ENCODE results near the gene ASIC5.
"Not testable (repeated sequence)": the region's sequence is repeated elsewhere in the genome, so short reads cannot be mapped to it uniquely, and the experiment has no call there.

Gene ASIC5

GRCh38 chr4:155901013-155901412 is 34.9 kb upstream of the ASIC5 start:
- H3K4me3 ChIP-seq (ENCODE audit: low read length in 2 of 2), result no peak overlapping the region
- no peaks in the 10 kb centered on the region for H3K27me3 ChIP-seq (ENCODE audit: control insufficient read depth in 2 of 2, insufficient read depth in 2 of 2, low read length in 2 of 2)
- H3K36me3 ChIP-seq (ENCODE audit: control insufficient read depth in 2 of 2, insufficient read depth in 2 of 2, low read length in 2 of 2), result no peaks in the 10 kb centered on the region
- no peak overlapping the region for H3K27ac ChIP-seq (ENCODE audit: low read depth in 2 of 2, low read length in 2 of 2)
- H3K9me3 ChIP-seq (ENCODE audit: control insufficient read depth in 2 of 2, low read length in 2 of 2), result no peaks in the 10 kb centered on the region
- H3K9ac ChIP-seq (ENCODE audit: low read depth in 1 of 2, low read length in 2 of 2), result no peak overlapping the region
- no peaks in the 10 kb centered on the region for H3K4me1 ChIP-seq (ENCODE audit: control insufficient read depth in 2 of 2, insufficient read depth in 2 of 2, low read length in 2 of 2)

- Histone ChIP-seq H3K9me3 (ENCODE audit: control insufficient read depth in 2 of 2, low read length in 2 of 2) (no peaks in the 10 kb centered on the region), H3K27me3 (ENCODE audit: control insufficient read depth in 2 of 2, insufficient read depth in 2 of 2, low read length in 2 of 2) (no peaks in the 10 kb centered on the region), H3K4me1 (ENCODE audit: control insufficient read depth in 2 of 2, insufficient read depth in 2 of 2, low read length in 2 of 2) (no peaks in the 10 kb centered on the region), H3K36me3 (ENCODE audit: control insufficient read depth in 2 of 2, insufficient read depth in 2 of 2, low read length in 2 of 2) (no peaks in the 10 kb centered on the region), H3K4me3 (ENCODE audit: low read length in 2 of 2) (no peak overlapping the region), H3K9ac (ENCODE audit: low read depth in 1 of 2, low read length in 2 of 2) (no peak overlapping the region), H3K27ac (ENCODE audit: low read depth in 2 of 2, low read length in 2 of 2) (no peak overlapping the region)
Observed at GRCh38 chr4:155900381-155900780, 34.3 kb upstream of the ASIC5 start.

GRCh38 chr4:155899891-155900290 is 33.8 kb upstream of the ASIC5 start:
- no peak overlapping the region for H3K4me3 ChIP-seq (ENCODE audit: low read length in 2 of 2)
- no peak overlapping the region for H3K27ac ChIP-seq (ENCODE audit: low read depth in 2 of 2, low read length in 2 of 2)
- no peaks in the 10 kb centered on the region for H3K4me1 ChIP-seq (ENCODE audit: control insufficient read depth in 2 of 2, insufficient read depth in 2 of 2, low read length in 2 of 2)
- H3K27me3 ChIP-seq (ENCODE audit: control insufficient read depth in 2 of 2, insufficient read depth in 2 of 2, low read length in 2 of 2), result no peaks in the 10 kb centered on the region
- no peaks in the 10 kb centered on the region for H3K36me3 ChIP-seq (ENCODE audit: control insufficient read depth in 2 of 2, insufficient read depth in 2 of 2, low read length in 2 of 2)
- H3K9ac ChIP-seq (ENCODE audit: low read depth in 1 of 2, low read length in 2 of 2), result no peak overlapping the region
- H3K9me3 ChIP-seq (ENCODE audit: control insufficient read depth in 2 of 2, low read length in 2 of 2), result no peaks in the 10 kb centered on the region

GRCh38 chr4:155898371-155898770 is 32.3 kb upstream of the ASIC5 start:
- not testable (repeated sequence) for H3K9ac ChIP-seq (ENCODE audit: low read depth in 1 of 2, low read length in 2 of 2); H3K36me3 ChIP-seq (ENCODE audit: control insufficient read depth in 2 of 2, insufficient read depth in 2 of 2, low read length in 2 of 2); H3K9me3 ChIP-seq (ENCODE audit: control insufficient read depth in 2 of 2, low read length in 2 of 2); H3K27ac ChIP-seq (ENCODE audit: low read depth in 2 of 2, low read length in 2 of 2); H3K4me3 ChIP-seq (ENCODE audit: low read length in 2 of 2); H3K27me3 ChIP-seq (ENCODE audit: control insufficient read depth in 2 of 2, insufficient read depth in 2 of 2, low read length in 2 of 2); H3K4me1 ChIP-seq (ENCODE audit: control insufficient read depth in 2 of 2, insufficient read depth in 2 of 2, low read length in 2 of 2)

GRCh38 chr4:155891058-155891457 is 25.0 kb upstream of the ASIC5 start:
- no peaks in the 10 kb centered on the region for H3K36me3 ChIP-seq (ENCODE audit: control insufficient read depth in 2 of 2, insufficient read depth in 2 of 2, low read length in 2 of 2)
- no peaks in the 10 kb centered on the region for H3K27me3 ChIP-seq (ENCODE audit: control insufficient read depth in 2 of 2, insufficient read depth in 2 of 2, low read length in 2 of 2)
- no peaks in the 10 kb centered on the region for H3K9me3 ChIP-seq (ENCODE audit: control insufficient read depth in 2 of 2, low read length in 2 of 2)
- no peak overlapping the region for H3K9ac ChIP-seq (ENCODE audit: low read depth in 1 of 2, low read length in 2 of 2)
- H3K4me1 ChIP-seq (ENCODE audit: control insufficient read depth in 2 of 2, insufficient read depth in 2 of 2, low read length in 2 of 2), result no peaks in the 10 kb centered on the region
- no peak overlapping the region for H3K4me3 ChIP-seq (ENCODE audit: low read length in 2 of 2)
- H3K27ac ChIP-seq (ENCODE audit: low read depth in 2 of 2, low read length in 2 of 2), result no peak overlapping the region

GRCh38 chr4:155889946-155890345 is 23.9 kb upstream of the ASIC5 start:
- H3K4me1 ChIP-seq (ENCODE audit: control insufficient read depth in 2 of 2, insufficient read depth in 2 of 2, low read length in 2 of 2), result no peaks in the 10 kb centered on the region
- no peak overlapping the region for H3K9ac ChIP-seq (ENCODE audit: low read depth in 1 of 2, low read length in 2 of 2)
- H3K27me3 ChIP-seq (ENCODE audit: control insufficient read depth in 2 of 2, insufficient read depth in 2 of 2, low read length in 2 of 2), result no peaks in the 10 kb centered on the region
- no peaks in the 10 kb centered on the region for H3K9me3 ChIP-seq (ENCODE audit: control insufficient read depth in 2 of 2, low read length in 2 of 2)
- H3K4me3 ChIP-seq (ENCODE audit: low read length in 2 of 2), result no peak overlapping the region
- no peak overlapping the region for H3K27ac ChIP-seq (ENCODE audit: low read depth in 2 of 2, low read length in 2 of 2)
- H3K36me3 ChIP-seq (ENCODE audit: control insufficient read depth in 2 of 2, insufficient read depth in 2 of 2, low read length in 2 of 2), result no peaks in the 10 kb centered on the region

GRCh38 chr4:155889031-155889793 is 23.1 kb upstream of the ASIC5 start:
- Histone ChIP-seq H3K27ac (ENCODE audit: low read depth in 2 of 2, low read length in 2 of 2) (no peak overlapping the region), H3K9ac (ENCODE audit: low read depth in 1 of 2, low read length in 2 of 2) (no peak overlapping the region)

GRCh38 chr4:155887847-155888570 is 21.9 kb upstream of the ASIC5 start:
- Histone ChIP-seq H3K4me1 (ENCODE audit: control insufficient read depth in 2 of 2, insufficient read depth in 2 of 2, low read length in 2 of 2) (no peaks in the 10 kb centered on the region), H3K9me3 (ENCODE audit: control insufficient read depth in 2 of 2, low read length in 2 of 2) (no peaks in the 10 kb centered on the region), H3K9ac (ENCODE audit: low read depth in 1 of 2, low read length in 2 of 2) (no peak overlapping the region), H3K36me3 (ENCODE audit: control insufficient read depth in 2 of 2, insufficient read depth in 2 of 2, low read length in 2 of 2) (no peaks in the 10 kb centered on the region), H3K27ac (ENCODE audit: low read depth in 2 of 2, low read length in 2 of 2) (no peak overlapping the region), H3K27me3 (ENCODE audit: control insufficient read depth in 2 of 2, insufficient read depth in 2 of 2, low read length in 2 of 2) (no peaks in the 10 kb centered on the region), H3K4me3 (ENCODE audit: low read length in 2 of 2) (no peak overlapping the region)

More at GRCh38 chr4:155889031-155889793, 23.1 kb upstream of the ASIC5 start:
- Histone ChIP-seq H3K9me3 (ENCODE audit: control insufficient read depth in 2 of 2, low read length in 2 of 2) (no peaks in the 10 kb centered on the region), H3K36me3 (ENCODE audit: control insufficient read depth in 2 of 2, insufficient read depth in 2 of 2, low read length in 2 of 2) (no peaks in the 10 kb centered on the region), H3K4me1 (ENCODE audit: control insufficient read depth in 2 of 2, insufficient read depth in 2 of 2, low read length in 2 of 2) (no peaks in the 10 kb centered on the region), H3K27me3 (ENCODE audit: control insufficient read depth in 2 of 2, insufficient read depth in 2 of 2, low read length in 2 of 2) (no peaks in the 10 kb centered on the region), H3K4me3 (ENCODE audit: low read length in 2 of 2) (no peak overlapping the region)

- H3K9me3 ChIP-seq (ENCODE audit: control insufficient read depth in 2 of 2, low read length in 2 of 2), result no peaks in the 10 kb centered on the region
- no peaks in the 10 kb centered on the region for H3K36me3 ChIP-seq (ENCODE audit: control insufficient read depth in 2 of 2, insufficient read depth in 2 of 2, low read length in 2 of 2)
- no peaks in the 10 kb centered on the region for H3K27me3 ChIP-seq (ENCODE audit: control insufficient read depth in 2 of 2, insufficient read depth in 2 of 2, low read length in 2 of 2)
- H3K27ac ChIP-seq (ENCODE audit: low read depth in 2 of 2, low read length in 2 of 2), result no peak overlapping the region
- H3K4me3 ChIP-seq (ENCODE audit: low read length in 2 of 2), result no peak overlapping the region
- no peaks in the 10 kb centered on the region for H3K4me1 ChIP-seq (ENCODE audit: control insufficient read depth in 2 of 2, insufficient read depth in 2 of 2, low read length in 2 of 2)
- H3K9ac ChIP-seq (ENCODE audit: low read depth in 1 of 2, low read length in 2 of 2), result no peak overlapping the region
Observed at GRCh38 chr4:155887045-155887444, 21.0 kb upstream of the ASIC5 start.

- H3K27ac ChIP-seq (ENCODE audit: low read depth in 2 of 2, low read length in 2 of 2), result no peak overlapping the region
- no peaks in the 10 kb centered on the region for H3K36me3 ChIP-seq (ENCODE audit: control insufficient read depth in 2 of 2, insufficient read depth in 2 of 2, low read length in 2 of 2)
- H3K4me1 ChIP-seq (ENCODE audit: control insufficient read depth in 2 of 2, insufficient read depth in 2 of 2, low read length in 2 of 2), result no peaks in the 10 kb centered on the region
- no peaks in the 10 kb centered on the region for H3K9me3 ChIP-seq (ENCODE audit: control insufficient read depth in 2 of 2, low read length in 2 of 2)
- H3K9ac ChIP-seq (ENCODE audit: low read depth in 1 of 2, low read length in 2 of 2), result no peak overlapping the region
- no peaks in the 10 kb centered on the region for H3K27me3 ChIP-seq (ENCODE audit: control insufficient read depth in 2 of 2, insufficient read depth in 2 of 2, low read length in 2 of 2)
- H3K4me3 ChIP-seq (ENCODE audit: low read length in 2 of 2), result no peak overlapping the region
Observed at GRCh38 chr4:155885666-155886065, 19.6 kb upstream of the ASIC5 start.
